Calu3 (cell line): ENCODE data around the gene ZNF846. TPM values are rescaled to one million over a fixed set of nuclear protein-coding genes. Genes with fewer than 3 reads are reported as not detected.

ENCODE experiments used
- Bru-seq: library from RNA; stranded (reverse); fragments of 400-500 nt; gene quantifications from one replicate; lab custom pipeline; 2021; lab: Mats Ljungman, UMichigan
- BruChase-seq, 2 experiments: library from RNA; stranded (reverse); fragments of 400-500 nt; gene quantifications; one replicate each; lab custom pipeline; 2021; lab: Mats Ljungman, UMichigan
- BruUV-seq: library from RNA; stranded (reverse); fragments of 400-500 nt; replicated peaks from 2 replicates; lab custom pipeline; 2021; lab: Mats Ljungman, UMichigan
- CTCF ChIA-PET: fragments of 300-600 bp; sonication (Branson Sonifier 250); formaldehyde crosslinking; loops from one replicate; lab custom pipeline; 2022; ENCODE audit warnings: antibody characterized with exemption; lab: Charles Lee
- DNase-seq: peaks from one replicate; pipeline ENCODE4 v3.0.0; 2022
- H3K27ac Mint-ChIP-seq: one replicate; pipeline ENCODE4 v1.8.0; 2022; ENCODE audit warnings: mixed read lengths; ENCODE audit not compliant: unreplicated experiment
- H3K27me3 Mint-ChIP-seq: one replicate; pipeline ENCODE4 v1.8.0; 2022; ENCODE audit warnings: mixed read lengths; ENCODE audit not compliant: unreplicated experiment
- H3K36me3 Mint-ChIP-seq: one replicate; pipeline ENCODE4 v1.8.0; 2022; ENCODE audit warnings: mild to moderate bottlenecking, moderate library complexity, mixed read lengths; ENCODE audit not compliant: insufficient read depth, unreplicated experiment
- H3K4me1 Mint-ChIP-seq: one replicate; pipeline ENCODE4 v1.8.0; 2022; ENCODE audit warnings: mild to moderate bottlenecking, low read depth, mixed read lengths; ENCODE audit not compliant: unreplicated experiment
- H3K4me3 Mint-ChIP-seq: one replicate; pipeline ENCODE4 v1.8.0; 2022; ENCODE audit warnings: mild to moderate bottlenecking, low read depth, moderate library complexity, mixed read lengths; ENCODE audit not compliant: unreplicated experiment
- H3K9me3 Mint-ChIP-seq: one replicate; pipeline ENCODE4 v1.8.0; 2022; ENCODE audit warnings: low read depth, mixed read lengths; ENCODE audit not compliant: unreplicated experiment
- intact Hi-C: fragments of 100-400 bp; cut with micrococcal nuclease; formaldehyde crosslinking; loops from one replicate; pipeline ENCODE4 v1.10.0; 2022; ENCODE audit not compliant: unreplicated experiment
- long read RNA-seq: library from polyadenylated mRNA; stranded (forward); transcript quantifications from one replicate; pipeline ENCODE4 v2.0.0, GENCODE V29; 2022
- total RNA-seq: library from RNA; stranded (reverse); gene quantifications from 2 replicates; pipeline ENCODE4 v1.2.3, GENCODE V29; 2022
- TF ChIP-seq, protein P1 (sequence below): fragments of 200-600 bp; IDR thresholded peaks from one replicate; pipeline ENCODE4 v1.8.0; 2022; ENCODE audit warnings: antibody characterized with exemption; ENCODE audit not compliant: unreplicated experiment

The ZNF846 gene
- 7.8 and 8.0 TPM in 2 replicates for total RNA-seq
- Bru-seq, nascent RNA: percentile 53 among the genes with signal in this experiment
- BruChase-seq, experiment 1, labeled RNA remaining after a 6-hour chase: percentile 72 among the genes with signal in this experiment
- percentile 71 among the genes with signal in this experiment for BruChase-seq, experiment 2, labeled RNA remaining after a 2-hour chase
- long read RNA-seq, partial matches to known transcripts: 0 of 4 reads
- long read RNA-seq, other reads (novel, unspliced or antisense): 4 of 4 reads

DNA sequence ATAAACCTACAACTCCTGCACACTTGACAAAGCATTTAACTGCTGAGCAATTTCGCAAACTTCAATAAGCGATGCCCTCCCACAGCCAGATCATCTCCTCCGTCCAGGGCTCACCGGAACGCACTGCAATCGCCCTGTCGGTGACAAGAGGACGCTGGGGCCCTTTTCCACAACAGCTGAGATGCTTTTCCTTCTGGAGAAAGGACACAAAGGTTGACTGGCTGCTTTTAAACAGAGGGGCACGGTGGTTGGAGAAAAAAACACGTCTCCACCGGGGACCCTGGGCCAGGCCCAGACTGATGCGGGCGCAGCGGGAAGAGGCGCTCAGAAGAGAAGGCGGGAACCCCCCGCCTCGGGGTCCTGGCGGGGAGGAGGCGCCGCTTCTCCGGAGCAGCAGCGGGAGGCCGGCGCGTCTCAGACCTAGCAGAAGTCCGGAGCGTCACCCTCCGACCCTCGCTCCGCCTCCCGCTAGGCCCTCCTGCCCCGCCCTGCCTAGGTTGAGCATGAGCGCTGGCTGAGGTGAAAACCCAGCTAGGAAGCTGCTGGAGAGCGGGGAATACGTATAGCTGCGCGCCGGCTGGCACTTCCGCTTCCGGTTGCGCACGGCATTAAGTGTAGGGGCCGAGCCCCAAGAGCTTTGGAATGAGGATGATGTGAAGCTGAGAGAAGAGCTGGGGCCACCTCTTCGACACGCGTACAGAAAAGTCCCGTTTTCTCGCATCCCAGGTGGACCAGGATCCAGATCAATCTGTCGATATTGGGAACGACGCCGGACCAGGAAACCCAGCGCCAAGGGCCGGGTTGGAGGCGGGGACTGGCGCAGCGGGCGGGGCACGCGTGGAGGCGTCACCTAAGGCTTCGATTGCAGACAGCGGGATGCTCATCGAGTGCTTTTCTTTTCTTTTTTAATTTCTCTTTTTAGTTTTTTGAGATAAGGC lies at the start of gene ZNF846:
ZNF846 (minus strand) TSS at position 564 of the 938 bp plus-strand sequence. CDS start 3,788 bp downstream, outside the sequence.
- peak; percentile 89 for DNase-seq
- peak within 1 kb of the TSS; percentile 78 for H3K27ac Mint-ChIP-seq
- CTCF ChIA-PET: interaction anchor here (1.0 kb wide), 1 partner anchor 143 kb away, joined by 3 read pairs; no protein-coding TSS in a partner anchor
- H3K4me1 Mint-ChIP-seq: no peaks in the 10 kb centered on the region
- no peaks in the 10 kb centered on the region for H3K27me3 Mint-ChIP-seq
- H3K9me3 Mint-ChIP-seq: no peaks in the 10 kb centered on the region
- intact Hi-C loops: no loop called here
- peaks cover 10% of the 10 kb centered on the region for H3K36me3 Mint-ChIP-seq
- BruUV-seq: TSS peak; percentile 68
- peak within 1 kb of the TSS; percentile 75 for H3K4me3 Mint-ChIP-seq
- TF ChIP-seq, protein P1, sequence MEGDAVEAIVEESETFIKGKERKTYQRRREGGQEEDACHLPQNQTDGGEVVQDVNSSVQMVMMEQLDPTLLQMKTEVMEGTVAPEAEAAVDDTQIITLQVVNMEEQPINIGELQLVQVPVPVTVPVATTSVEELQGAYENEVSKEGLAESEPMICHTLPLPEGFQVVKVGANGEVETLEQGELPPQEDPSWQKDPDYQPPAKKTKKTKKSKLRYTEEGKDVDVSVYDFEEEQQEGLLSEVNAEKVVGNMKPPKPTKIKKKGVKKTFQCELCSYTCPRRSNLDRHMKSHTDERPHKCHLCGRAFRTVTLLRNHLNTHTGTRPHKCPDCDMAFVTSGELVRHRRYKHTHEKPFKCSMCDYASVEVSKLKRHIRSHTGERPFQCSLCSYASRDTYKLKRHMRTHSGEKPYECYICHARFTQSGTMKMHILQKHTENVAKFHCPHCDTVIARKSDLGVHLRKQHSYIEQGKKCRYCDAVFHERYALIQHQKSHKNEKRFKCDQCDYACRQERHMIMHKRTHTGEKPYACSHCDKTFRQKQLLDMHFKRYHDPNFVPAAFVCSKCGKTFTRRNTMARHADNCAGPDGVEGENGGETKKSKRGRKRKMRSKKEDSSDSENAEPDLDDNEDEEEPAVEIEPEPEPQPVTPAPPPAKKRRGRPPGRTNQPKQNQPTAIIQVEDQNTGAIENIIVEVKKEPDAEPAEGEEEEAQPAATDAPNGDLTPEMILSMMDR: no peak

DNA sequence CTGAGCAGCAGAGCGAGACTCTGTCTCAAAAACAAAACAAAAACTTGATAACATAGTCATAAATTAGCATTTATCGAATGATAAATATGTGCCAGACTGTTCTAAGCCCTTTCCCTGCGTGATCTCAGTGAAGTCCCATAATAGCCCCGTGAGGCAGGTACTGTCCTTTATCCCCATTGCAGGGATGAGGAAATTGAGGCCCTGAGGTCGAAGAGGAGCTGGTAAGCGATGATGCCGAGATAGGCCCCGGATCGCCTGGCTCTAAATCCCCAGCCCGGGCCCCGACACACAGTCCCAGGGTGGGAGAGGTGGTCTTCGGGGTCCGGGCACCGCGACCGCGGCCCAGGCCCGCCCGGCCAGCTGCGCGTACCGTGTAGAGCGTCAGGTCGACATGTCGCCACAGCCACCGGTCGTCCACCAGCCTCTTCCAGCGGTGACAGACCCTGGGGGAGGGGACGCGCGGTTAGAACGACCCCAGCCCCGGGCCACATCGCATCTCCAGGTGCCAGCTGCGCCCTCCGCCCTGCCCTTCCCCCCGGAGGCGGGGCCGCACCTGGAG lies 49.7 kb upstream of the ZNF846 start:
- Mint-ChIP-seq H3K27ac (peak overlapping the region; percentile 79), H3K27me3 (no peaks in the 10 kb centered on the region), H3K4me1 (no peaks in the 10 kb centered on the region), H3K4me3 (peak overlapping the region; percentile 80), H3K9me3 (no peaks in the 10 kb centered on the region), H3K36me3 (peaks cover 31% of the 10 kb centered on the region)
- no TSS peak for BruUV-seq
- intact Hi-C loops: no loop called here
- CTCF ChIA-PET: interaction anchor here (0.6 to 0.7 kb wide), 3 partner anchors 24 to 1299 kb away, joined by 3 to 8 read pairs (median 8); no protein-coding TSS in a partner anchor
- DNase-seq: no peak
- TF ChIP-seq, protein P1: no peak

DNA sequence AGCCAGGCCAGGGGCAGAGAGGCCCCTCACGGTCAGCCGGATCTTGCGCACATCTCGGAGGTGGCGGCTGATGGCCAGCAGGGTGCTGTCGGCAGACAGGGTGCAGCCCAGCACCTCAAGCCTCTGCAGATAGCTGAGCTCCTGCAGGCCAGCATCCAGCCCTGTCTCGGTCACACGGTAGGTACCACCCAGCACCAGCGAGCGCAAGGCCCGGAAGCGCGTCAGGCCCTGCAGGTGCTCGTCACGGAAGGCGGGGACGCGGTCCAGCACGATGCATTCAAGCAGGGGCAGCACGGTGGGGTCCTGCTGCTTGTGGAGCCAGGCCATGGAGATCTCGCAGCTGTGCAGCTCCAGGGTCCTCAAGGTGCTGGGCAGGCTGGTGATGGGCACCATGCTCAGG lies 42.6 kb upstream of the ZNF846 start:
- no peak for DNase-seq
- Mint-ChIP-seq H3K27ac (no peak overlapping the region), H3K9me3 (no peaks in the 10 kb centered on the region), H3K4me1 (no peaks in the 10 kb centered on the region), H3K4me3 (no peak overlapping the region), H3K36me3 (peaks cover 15% of the 10 kb centered on the region), H3K27me3 (no peaks in the 10 kb centered on the region)
- CTCF ChIA-PET: no interaction called here
- TF ChIP-seq, protein P1: no peak
- BruUV-seq: no TSS peak
- intact Hi-C loops: no loop called here
